Measurements from ENCODE around the gene CNTNAP2. TPM values are rescaled to one million over a fixed set of nuclear protein-coding genes. Genes with fewer than 3 reads are reported as not detected.

CNTNAP2 gene
- total RNA-seq, 1 donor from 2014 or later, result 5.4 TPM

DNA sequence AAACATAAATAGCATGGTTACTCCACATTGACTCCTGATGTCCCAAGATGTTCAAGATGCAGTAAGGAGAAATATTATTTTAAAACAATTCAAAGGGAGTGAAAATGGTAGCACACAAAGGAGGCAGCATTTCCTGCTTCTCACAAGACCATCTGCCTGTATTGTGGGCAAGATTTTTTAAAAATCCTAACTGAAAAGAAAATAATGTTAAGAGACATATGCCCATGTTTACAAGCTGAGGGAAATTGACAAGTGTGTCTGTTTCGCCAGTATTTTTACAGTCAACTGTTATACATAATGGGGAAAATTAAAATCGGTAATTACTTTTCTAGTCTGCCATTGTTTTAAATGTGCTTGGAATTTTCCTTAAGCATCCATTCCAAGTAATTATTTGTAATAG lies 1827.7 kb downstream of the CNTNAP2 start:
- Mint-ChIP-seq H3K4me3 (ENCODE audit: unreplicated experiment) (no peak overlapping the region), H3K36me3 (ENCODE audit: low read depth, unreplicated experiment) (no peaks in the 10 kb centered on the region), H3K27ac (ENCODE audit: unreplicated experiment) (no peak overlapping the region), H3K27me3 (ENCODE audit: unreplicated experiment) (no peaks in the 10 kb centered on the region), H3K4me1 (ENCODE audit: unreplicated experiment) (no peaks in the 10 kb centered on the region), H3K9me3 (ENCODE audit: unreplicated experiment) (no peaks in the 10 kb centered on the region)
- TF ChIP-seq, protein P1, sequence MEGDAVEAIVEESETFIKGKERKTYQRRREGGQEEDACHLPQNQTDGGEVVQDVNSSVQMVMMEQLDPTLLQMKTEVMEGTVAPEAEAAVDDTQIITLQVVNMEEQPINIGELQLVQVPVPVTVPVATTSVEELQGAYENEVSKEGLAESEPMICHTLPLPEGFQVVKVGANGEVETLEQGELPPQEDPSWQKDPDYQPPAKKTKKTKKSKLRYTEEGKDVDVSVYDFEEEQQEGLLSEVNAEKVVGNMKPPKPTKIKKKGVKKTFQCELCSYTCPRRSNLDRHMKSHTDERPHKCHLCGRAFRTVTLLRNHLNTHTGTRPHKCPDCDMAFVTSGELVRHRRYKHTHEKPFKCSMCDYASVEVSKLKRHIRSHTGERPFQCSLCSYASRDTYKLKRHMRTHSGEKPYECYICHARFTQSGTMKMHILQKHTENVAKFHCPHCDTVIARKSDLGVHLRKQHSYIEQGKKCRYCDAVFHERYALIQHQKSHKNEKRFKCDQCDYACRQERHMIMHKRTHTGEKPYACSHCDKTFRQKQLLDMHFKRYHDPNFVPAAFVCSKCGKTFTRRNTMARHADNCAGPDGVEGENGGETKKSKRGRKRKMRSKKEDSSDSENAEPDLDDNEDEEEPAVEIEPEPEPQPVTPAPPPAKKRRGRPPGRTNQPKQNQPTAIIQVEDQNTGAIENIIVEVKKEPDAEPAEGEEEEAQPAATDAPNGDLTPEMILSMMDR (IDR thresholded peaks at IDR 0.05; ENCODE audit: unreplicated experiment), result no peak
- no peak for DNase-seq (ENCODE audit: low spot score)

GRCh38 chr7:147952918-147953317 lies 1836.3 kb downstream of the CNTNAP2 start:
- TF ChIP-seq, protein P1 (IDR thresholded peaks at IDR 0.05; ENCODE audit: unreplicated experiment), result no peak
- DNase-seq (ENCODE audit: low spot score), result no peak
- H3K27me3 Mint-ChIP-seq (ENCODE audit: unreplicated experiment), result peaks cover 2% of the 10 kb centered on the region
- peaks cover 7% of the 10 kb centered on the region for H3K9me3 Mint-ChIP-seq (ENCODE audit: unreplicated experiment)
- H3K27ac Mint-ChIP-seq (ENCODE audit: unreplicated experiment), result no peak overlapping the region
- H3K4me1 Mint-ChIP-seq (ENCODE audit: unreplicated experiment), result no peaks in the 10 kb centered on the region
- H3K4me3 Mint-ChIP-seq (ENCODE audit: unreplicated experiment), result no peak overlapping the region
- H3K36me3 Mint-ChIP-seq (ENCODE audit: low read depth, unreplicated experiment), result no peaks in the 10 kb centered on the region

GRCh38 chr7:147968046-147968610 lies 1851.5 kb downstream of the CNTNAP2 start:
- Mint-ChIP-seq H3K9me3 (ENCODE audit: unreplicated experiment) (no peaks in the 10 kb centered on the region), H3K27me3 (ENCODE audit: unreplicated experiment) (no peaks in the 10 kb centered on the region), H3K27ac (ENCODE audit: unreplicated experiment) (no peak overlapping the region), H3K4me1 (ENCODE audit: unreplicated experiment) (no peaks in the 10 kb centered on the region), H3K4me3 (ENCODE audit: unreplicated experiment) (no peak overlapping the region), H3K36me3 (ENCODE audit: low read depth, unreplicated experiment) (no peaks in the 10 kb centered on the region)
- TF ChIP-seq, protein P1 (IDR thresholded peaks at IDR 0.05; ENCODE audit: unreplicated experiment), result no peak
- DNase-seq (ENCODE audit: low spot score), result no peak

DNA sequence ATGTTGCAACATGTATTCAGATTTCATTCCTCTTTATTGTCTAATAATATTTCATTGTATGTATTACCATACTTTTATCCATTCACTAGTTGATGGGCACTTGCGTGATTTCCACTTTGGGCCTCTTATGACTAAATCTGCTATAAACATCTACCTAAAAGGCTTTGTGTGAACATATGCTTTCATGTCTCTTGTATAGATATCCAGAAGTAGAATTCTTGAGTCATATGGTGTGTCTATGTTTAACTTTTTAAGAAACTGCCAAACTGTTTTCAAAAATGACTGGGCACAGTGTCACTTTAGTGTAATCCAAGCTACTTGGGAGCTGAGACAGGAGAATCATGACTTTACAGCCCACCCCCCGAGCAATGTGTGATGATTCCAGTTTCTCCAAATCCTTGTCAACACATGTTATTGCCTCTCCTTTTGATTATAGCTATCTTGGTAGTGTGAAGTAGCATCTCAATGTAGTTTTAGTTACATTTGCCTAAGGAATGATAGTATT lies 1855.1 kb downstream of the CNTNAP2 start:
- Mint-ChIP-seq H3K27ac (ENCODE audit: unreplicated experiment) (no peak overlapping the region), H3K9me3 (ENCODE audit: unreplicated experiment) (no peaks in the 10 kb centered on the region), H3K4me1 (ENCODE audit: unreplicated experiment) (no peaks in the 10 kb centered on the region), H3K36me3 (ENCODE audit: low read depth, unreplicated experiment) (no peaks in the 10 kb centered on the region), H3K4me3 (ENCODE audit: unreplicated experiment) (no peak overlapping the region), H3K27me3 (ENCODE audit: unreplicated experiment) (no peaks in the 10 kb centered on the region)
- TF ChIP-seq, protein P1 (IDR thresholded peaks at IDR 0.05; ENCODE audit: unreplicated experiment), result no peak
- DNase-seq (ENCODE audit: low spot score), result no peak

DNA sequence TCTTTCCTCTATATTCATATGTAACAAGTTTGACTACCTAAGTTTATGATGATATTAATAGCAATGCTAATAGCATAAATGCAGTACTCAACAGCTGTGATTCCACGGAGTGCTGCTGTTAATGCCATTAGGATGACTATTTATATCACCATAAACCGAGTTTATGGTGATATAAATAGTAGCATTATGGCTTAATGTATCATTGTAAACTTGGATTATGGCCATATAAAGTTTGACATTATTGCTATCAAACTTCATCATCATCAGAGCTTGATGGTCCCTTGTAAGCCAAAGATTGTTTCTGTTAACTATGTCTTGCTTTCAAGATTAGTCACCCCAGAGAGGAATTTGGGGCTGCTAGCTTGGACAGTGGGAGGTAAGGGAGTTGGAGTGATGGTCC lies 1861.6 kb downstream of the CNTNAP2 start:
- H3K27me3 Mint-ChIP-seq (ENCODE audit: unreplicated experiment), result no peaks in the 10 kb centered on the region
- DNase-seq (ENCODE audit: low spot score), result no peak

More for the DNA sequence above, 1861.6 kb downstream of the CNTNAP2 start:
- Mint-ChIP-seq H3K27ac (ENCODE audit: unreplicated experiment) (no peak overlapping the region), H3K9me3 (ENCODE audit: unreplicated experiment) (peaks cover 4% of the 10 kb centered on the region), H3K4me1 (ENCODE audit: unreplicated experiment) (no peaks in the 10 kb centered on the region), H3K4me3 (ENCODE audit: unreplicated experiment) (no peak overlapping the region), H3K36me3 (ENCODE audit: low read depth, unreplicated experiment) (no peaks in the 10 kb centered on the region)
- TF ChIP-seq, protein P1 (IDR thresholded peaks at IDR 0.05; ENCODE audit: unreplicated experiment), result no peak
